Tibial nerve (tissue), 4 donors: ENCODE results near the gene PRH2. TPM values are rescaled to one million over a fixed set of nuclear protein-coding genes. Genes with fewer than 3 reads are reported as not detected.

ENCODE experiments used
- DNase-seq, 2 donors: peaks; one replicate each; pipeline ENCODE4 v3.0.0-alpha.2; 2019; ENCODE audit warnings: low spot score in 2 of 2
- H3K27ac ChIP-seq, 4 donors: fragments of 200-600 bp; sonication (generic) in 3 of 4; one replicate each; pipeline ENCODE4 v1.5.1; 2017 to 2019; ENCODE audit warnings: mild to moderate bottlenecking in 1 of 4
- H3K27me3 ChIP-seq, 2 donors: fragments of 200-600 bp; sonication (generic) in 1 of 2; one replicate each; pipeline versions ENCODE4 v1.5.1 to v1.6.0; 2017 to 2019
- H3K36me3 ChIP-seq, 3 donors: fragments of 200-600 bp; sonication (generic); one replicate each; pipeline ENCODE4 v1.5.1; 2018 to 2019
- H3K4me1 ChIP-seq, 4 donors: fragments of 200-600 bp; sonication (generic) in 3 of 4; one replicate each; pipeline ENCODE4 v1.5.1; 2017 to 2019
- H3K4me3 ChIP-seq, 4 donors: fragments of 200-600 bp; sonication (generic) in 3 of 4; one replicate each; pipeline ENCODE4 v1.5.1; 2017 to 2019; ENCODE audit warnings: mild to moderate bottlenecking in 1 of 4, moderate library complexity in 1 of 4
- H3K9me3 ChIP-seq, 4 donors: fragments of 200-600 bp; sonication (generic) in 3 of 4; one replicate each; pipeline ENCODE4 v1.5.1; 2017 to 2019
- EP300 ChIP-seq, 2 donors: sonication (generic); formaldehyde crosslinking; IDR thresholded peaks; one replicate each; pipeline ENCODE4 v1.6.1; 2017; ENCODE audit warnings: antibody characterized with exemption in 2 of 2, mild to moderate bottlenecking in 1 of 2
- POLR2A ChIP-seq, 2 donors: fragments of 450-650 bp; IDR thresholded peaks; one replicate each; pipeline ENCODE4 v1.6.1; 2017; ENCODE audit warnings: antibody characterized with exemption in 2 of 2, mild to moderate bottlenecking in 2 of 2, moderate library complexity in 2 of 2
- WGBS, 2 donors: methylation state at CpG; one replicate each; pipeline ENCODE4 v1.1.5; 2018; 5-methylcytosine and 5-hydroxymethylcytosine counted together
- total RNA-seq, 4 donors: library from RNA; depleted of rRNA; stranded (reverse); fragments of >200 nt; gene quantifications; one replicate each; pipeline ENCODE4 v1.1.0, GENCODE V29; 2016
- TF ChIP-seq, protein P1 (sequence below), 5 experiments: fragments of 200-600 bp in 3 of 5; fragments of 450-650 bp in 2 of 5; sonication (generic) in 3 of 5; IDR thresholded peaks; one replicate each; pipeline ENCODE4 v1.5.1; 2016 to 2019; ENCODE audit warnings: antibody characterized with exemption in 5 of 5, mild to moderate bottlenecking in 3 of 5, moderate library complexity in 2 of 5

The PRH2 gene
- total RNA-seq, 4 donors from 2014 or later = 2.0 to 14.4 TPM; not detected in 2

- no peak overlapping the region for H3K4me3 ChIP-seq
- H3K36me3 ChIP-seq = peaks cover 0 to 15% (median 0%) of the 10 kb centered on the region in 3 donors
- 81 to 90% methylated on average over 8 of the region's 8 CpGs for WGBS, 2 donors
- no peak overlapping the region for H3K27ac ChIP-seq
- peaks cover 0 to 17% (median 2%) of the 10 kb centered on the region in 4 donors for H3K9me3 ChIP-seq
- no peak for DNase-seq
- TF ChIP-seq, protein P1, sequence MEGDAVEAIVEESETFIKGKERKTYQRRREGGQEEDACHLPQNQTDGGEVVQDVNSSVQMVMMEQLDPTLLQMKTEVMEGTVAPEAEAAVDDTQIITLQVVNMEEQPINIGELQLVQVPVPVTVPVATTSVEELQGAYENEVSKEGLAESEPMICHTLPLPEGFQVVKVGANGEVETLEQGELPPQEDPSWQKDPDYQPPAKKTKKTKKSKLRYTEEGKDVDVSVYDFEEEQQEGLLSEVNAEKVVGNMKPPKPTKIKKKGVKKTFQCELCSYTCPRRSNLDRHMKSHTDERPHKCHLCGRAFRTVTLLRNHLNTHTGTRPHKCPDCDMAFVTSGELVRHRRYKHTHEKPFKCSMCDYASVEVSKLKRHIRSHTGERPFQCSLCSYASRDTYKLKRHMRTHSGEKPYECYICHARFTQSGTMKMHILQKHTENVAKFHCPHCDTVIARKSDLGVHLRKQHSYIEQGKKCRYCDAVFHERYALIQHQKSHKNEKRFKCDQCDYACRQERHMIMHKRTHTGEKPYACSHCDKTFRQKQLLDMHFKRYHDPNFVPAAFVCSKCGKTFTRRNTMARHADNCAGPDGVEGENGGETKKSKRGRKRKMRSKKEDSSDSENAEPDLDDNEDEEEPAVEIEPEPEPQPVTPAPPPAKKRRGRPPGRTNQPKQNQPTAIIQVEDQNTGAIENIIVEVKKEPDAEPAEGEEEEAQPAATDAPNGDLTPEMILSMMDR (IDR thresholded peaks at IDR 0.05) = no peak
- TF ChIP-seq EP300 (IDR thresholded peaks at IDR 0.05) = no peak
- TF ChIP-seq POLR2A (IDR thresholded peaks at IDR 0.05) = no peak
- H3K4me1 ChIP-seq = no peaks in the 10 kb centered on the region
- H3K27me3 ChIP-seq = no peaks in the 10 kb centered on the region
These were observed 18.7 kb upstream of the PRH2 start for GRCh38 chr12:10910380-10910779.

DNA sequence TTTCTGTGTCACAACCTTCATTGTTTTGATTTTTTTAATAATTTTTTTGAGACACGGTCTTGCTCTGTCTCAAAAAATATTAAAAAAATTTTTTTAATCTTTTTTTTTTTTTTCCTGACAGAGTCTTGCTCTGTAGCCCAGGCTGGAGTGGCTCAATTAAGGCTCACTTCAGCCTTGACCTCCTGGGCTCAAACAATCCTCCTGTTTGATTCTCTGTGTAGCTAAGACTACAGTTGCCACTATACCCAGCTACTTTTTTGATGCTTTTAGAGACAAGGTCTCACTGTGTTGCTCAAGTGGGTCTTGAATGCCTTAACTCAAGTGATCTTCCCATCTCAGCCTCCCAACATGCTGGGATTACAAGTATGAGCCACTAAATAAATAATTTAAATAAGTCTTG, 9.2 kb upstream of the PRH2 start:
- TF ChIP-seq POLR2A (IDR thresholded peaks at IDR 0.05) (no peak), EP300 (IDR thresholded peaks at IDR 0.05) (no peak)
- TF ChIP-seq, protein P1 (IDR thresholded peaks at IDR 0.05) = no peak
- WGBS, 2 donors = 40 to 70% methylated on average over 1 of the region's 1 CpG
- Histone ChIP-seq H3K27me3 (no peaks in the 10 kb centered on the region), H3K4me1 (no peaks in the 10 kb centered on the region), H3K4me3 (no peak overlapping the region), H3K27ac (no peak overlapping the region), H3K9me3 (no peaks in the 10 kb centered on the region), H3K36me3 (no peaks in the 10 kb centered on the region)
- DNase-seq = no peak

GRCh38 chr12:10926269-10926668, 2.8 kb upstream of the PRH2 start:
- TF ChIP-seq EP300 (IDR thresholded peaks at IDR 0.05) (no peak), POLR2A (IDR thresholded peaks at IDR 0.05) (no peak)
- TF ChIP-seq, protein P1 (IDR thresholded peaks at IDR 0.05) = no peak
- no peaks in the 10 kb centered on the region for H3K36me3 ChIP-seq
- H3K27ac ChIP-seq = no peak overlapping the region
- H3K4me1 ChIP-seq = no peaks in the 10 kb centered on the region
- H3K27me3 ChIP-seq = no peaks in the 10 kb centered on the region
- H3K4me3 ChIP-seq = no peak overlapping the region
- H3K9me3 ChIP-seq = no peaks in the 10 kb centered on the region
- WGBS, 2 donors = 95% methylated on average over 5 of the region's 5 CpGs
- DNase-seq = no peak

DNA sequence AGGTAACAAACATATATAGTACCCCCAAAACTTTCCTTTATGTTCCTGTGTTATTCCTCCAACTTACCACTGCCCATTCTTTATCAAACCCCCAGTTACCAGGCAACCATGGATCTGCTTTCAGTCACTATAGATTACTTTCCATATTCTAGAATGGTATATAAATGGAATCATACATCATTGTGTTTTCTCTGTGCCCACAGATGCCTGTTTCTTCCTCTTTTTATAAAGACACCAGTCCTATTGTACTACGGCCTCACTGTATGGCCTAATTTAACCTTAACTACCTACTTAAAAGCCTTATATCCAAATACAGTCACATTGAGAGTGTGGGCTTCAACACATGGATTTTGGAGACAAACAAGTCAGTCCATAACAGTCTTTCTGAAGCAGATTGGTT, 7.5 kb downstream of the PRH2 start:
- no peaks in the 10 kb centered on the region for H3K36me3 ChIP-seq
- DNase-seq = no peak
- no peaks in the 10 kb centered on the region for H3K9me3 ChIP-seq
- WGBS, 2 donors = 65 to 84% methylated on average over 1 of the region's 1 CpG
- H3K27ac ChIP-seq = no peak overlapping the region
- H3K4me1 ChIP-seq = no peaks in the 10 kb centered on the region
- H3K27me3 ChIP-seq = no peaks in the 10 kb centered on the region
- H3K4me3 ChIP-seq = no peak overlapping the region
- TF ChIP-seq, protein P1 (IDR thresholded peaks at IDR 0.05) = no peak
- TF ChIP-seq POLR2A (IDR thresholded peaks at IDR 0.05) (no peak), EP300 (IDR thresholded peaks at IDR 0.05) (no peak)

- no peak for DNase-seq
- TF ChIP-seq, protein P1 (IDR thresholded peaks at IDR 0.05) = no peak
- no peak for TF ChIP-seq POLR2A (IDR thresholded peaks at IDR 0.05)
- TF ChIP-seq EP300 (IDR thresholded peaks at IDR 0.05) = no peak
- Histone ChIP-seq H3K4me1 (no peaks in the 10 kb centered on the region), H3K27me3 (no peaks in the 10 kb centered on the region), H3K27ac (no peak within 1 kb of the TSS), H3K9me3 (no peaks in the 10 kb centered on the region), H3K36me3 (no peaks in the 10 kb centered on the region), H3K4me3 (no peak within 1 kb of the TSS)
- 85 to 88% methylated on average over 1 of the region's 1 CpG for WGBS, 2 donors
These were observed 10.1 kb downstream of the PRH2 start, which contains the start of gene TAS2R14 for GRCh38 chr12:10939163-10939562. TSS of gene TAS2R14 (minus strand) at chr12:10939263. CDS start at chr12:10939207, 56 bp downstream.
